Large intestine (tissue), 3 donors: ENCODE data around the gene TMIE. TPM values are rescaled to one million over a fixed set of nuclear protein-coding genes. Genes with fewer than 3 reads are reported as not detected.

Experiments
- DNase-seq, 2 donors: peaks; one replicate each; pipeline versions ENCODE4 v3.0.0 to v3.0.0-alpha.2; 2013
- H3K27ac ChIP-seq: one replicate; pipeline ENCODE4 v1.5.1; 2013; ENCODE audit warnings: low read length
- H3K27me3 ChIP-seq: 2 replicates; pipeline ENCODE4 v1.6.1; 2013; ENCODE audit warnings: low read length; ENCODE audit not compliant: control insufficient read depth, insufficient read depth
- H3K36me3 ChIP-seq: 2 replicates; pipeline ENCODE4 v1.6.1; 2013; ENCODE audit warnings: low read length; ENCODE audit not compliant: control insufficient read depth, insufficient read depth
- H3K4me1 ChIP-seq: one replicate; pipeline ENCODE4 v1.6.1; 2013; ENCODE audit warnings: low read length; ENCODE audit not compliant: control insufficient read depth, insufficient read depth
- H3K4me3 ChIP-seq: one replicate; pipeline ENCODE4 v1.5.1; 2013; ENCODE audit warnings: low read length
- H3K9me3 ChIP-seq: one replicate; pipeline ENCODE4 v1.6.1; 2013; ENCODE audit warnings: mild to moderate bottlenecking, low read depth, low read length, moderate library complexity; ENCODE audit not compliant: control insufficient read depth
- WGBS: methylation state at CpG from one replicate; pipeline ENCODE4 v1.1.5; 2013; ENCODE audit warnings: low lambda C conversion rate; ENCODE audit not compliant: insufficient coverage; 5-methylcytosine and 5-hydroxymethylcytosine counted together
- polyA plus RNA-seq: library from polyadenylated mRNA; unstranded; fragments of 120-200 nt; gene quantifications from one replicate; pipeline ENCODE4 v1.2.1, GENCODE V29; 2013

TMIE gene
- polyA plus RNA-seq, 1 donor: 0.78 TPM

- Histone ChIP-seq H3K27me3 (no peaks in the 10 kb centered on the region), H3K27ac (no peak overlapping the region), H3K9me3 (no peaks in the 10 kb centered on the region), H3K4me3 (no peak overlapping the region), H3K4me1 (peaks cover 31% of the 10 kb centered on the region), H3K36me3 (no peaks in the 10 kb centered on the region)
- DNase-seq: peak in 1 of 2 donors; percentile 36
- WGBS: no CpG with 5 or more reads among the region's 8 CpGs
Measured at GRCh38 chr3:46663591-46664135, 37.5 kb upstream of the TMIE start.

DNA sequence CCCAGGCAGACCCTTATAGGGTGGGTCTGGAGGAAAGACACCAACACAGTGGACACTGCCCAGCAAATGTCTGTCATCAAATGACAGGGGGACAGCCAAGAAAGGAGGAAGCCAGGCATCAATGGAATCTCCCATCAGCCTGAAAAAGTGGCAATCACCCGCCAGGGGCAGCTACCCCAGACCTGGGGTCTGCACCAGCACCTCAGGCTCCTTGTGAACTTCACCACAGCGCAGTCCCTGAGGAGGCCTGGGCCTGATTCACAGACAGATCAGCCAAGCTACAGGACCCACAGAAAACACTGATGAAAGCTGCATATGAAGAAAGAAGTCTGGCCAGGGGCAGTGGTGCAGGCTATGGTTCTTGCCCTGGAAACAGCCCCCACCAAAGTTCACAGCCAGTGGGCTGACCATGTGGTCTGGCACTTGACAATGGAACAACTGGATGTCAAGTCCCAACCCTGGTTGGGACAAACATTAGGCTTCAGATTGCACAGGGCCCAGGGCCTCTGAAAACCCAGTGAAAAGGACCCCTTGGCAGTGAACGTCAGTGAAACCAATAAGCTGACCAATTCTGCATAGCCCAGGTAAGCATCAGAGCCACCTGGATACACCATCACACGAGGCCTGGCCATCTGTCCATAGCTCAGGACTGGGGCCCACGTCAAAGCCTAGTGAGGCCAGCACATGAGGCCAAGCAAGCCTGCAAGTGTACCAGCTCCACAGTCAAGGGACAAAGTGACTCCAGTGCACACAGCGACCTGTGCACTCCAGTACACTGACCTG, 36.8 kb upstream of the TMIE start:
- no peak overlapping the region for H3K27ac ChIP-seq
- no peak overlapping the region for H3K4me3 ChIP-seq
- DNase-seq: no peak
- no CpG with 5 or more reads among the region's 6 CpGs for WGBS
- H3K9me3 ChIP-seq: no peaks in the 10 kb centered on the region
- H3K36me3 ChIP-seq: no peaks in the 10 kb centered on the region
- no peaks in the 10 kb centered on the region for H3K27me3 ChIP-seq
- peaks cover 36% of the 10 kb centered on the region for H3K4me1 ChIP-seq

DNA sequence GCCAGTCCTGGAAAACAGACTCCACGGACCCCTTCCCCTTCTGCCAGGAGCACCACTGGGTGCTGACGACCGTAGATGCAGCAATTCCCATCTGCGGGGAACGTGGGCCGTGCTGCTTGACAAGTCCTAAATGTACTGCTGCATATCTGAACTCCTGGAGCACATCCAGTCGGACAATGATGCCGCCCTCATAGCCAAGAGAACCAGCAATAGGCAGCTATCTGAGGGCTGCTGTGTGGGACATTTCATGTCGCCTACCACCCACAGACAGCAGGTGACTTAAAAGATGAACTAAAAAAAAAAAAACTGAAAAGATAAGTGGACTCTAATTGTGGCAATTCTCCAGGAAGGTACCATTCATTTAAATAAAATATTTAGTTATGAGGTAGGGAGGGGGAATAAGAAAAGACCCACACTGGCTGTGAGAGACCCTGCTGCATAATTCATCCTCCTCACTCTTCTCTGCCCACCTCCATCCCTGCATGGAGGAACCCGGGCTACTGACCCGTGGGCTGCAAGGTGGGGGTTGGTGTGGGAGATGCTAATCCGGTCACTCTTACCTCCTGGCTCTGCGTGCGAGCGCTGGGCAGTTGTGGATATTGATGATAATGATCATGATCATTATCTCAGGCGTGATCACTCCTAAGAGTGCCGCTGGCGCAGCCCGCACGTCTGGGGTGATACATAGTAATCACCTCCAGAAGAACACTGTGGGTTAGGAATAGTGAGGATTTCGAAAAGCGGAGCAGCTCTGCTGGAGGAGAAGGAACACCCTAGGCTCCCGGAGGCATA, 36.0 kb upstream of the TMIE start:
- DNase-seq: no peak
- H3K9me3 ChIP-seq: no peaks in the 10 kb centered on the region
- H3K4me3 ChIP-seq: no peak overlapping the region
- peaks cover 36% of the 10 kb centered on the region for H3K4me1 ChIP-seq
- H3K27me3 ChIP-seq: no peaks in the 10 kb centered on the region
- WGBS: no CpG with 5 or more reads among the region's 23 CpGs
- H3K27ac ChIP-seq: no peak overlapping the region
- H3K36me3 ChIP-seq: peaks cover 1% of the 10 kb centered on the region

- Histone ChIP-seq H3K27ac (no peak overlapping the region), H3K4me3 (no peak overlapping the region), H3K4me1 (peaks cover 36% of the 10 kb centered on the region), H3K36me3 (peaks cover 9% of the 10 kb centered on the region), H3K27me3 (no peaks in the 10 kb centered on the region), H3K9me3 (no peaks in the 10 kb centered on the region)
- DNase-seq: no peak
- WGBS: no CpG with 5 or more reads among the region's 9 CpGs
Measured at GRCh38 chr3:46665763-46666452, 35.3 kb upstream of the TMIE start.

DNA sequence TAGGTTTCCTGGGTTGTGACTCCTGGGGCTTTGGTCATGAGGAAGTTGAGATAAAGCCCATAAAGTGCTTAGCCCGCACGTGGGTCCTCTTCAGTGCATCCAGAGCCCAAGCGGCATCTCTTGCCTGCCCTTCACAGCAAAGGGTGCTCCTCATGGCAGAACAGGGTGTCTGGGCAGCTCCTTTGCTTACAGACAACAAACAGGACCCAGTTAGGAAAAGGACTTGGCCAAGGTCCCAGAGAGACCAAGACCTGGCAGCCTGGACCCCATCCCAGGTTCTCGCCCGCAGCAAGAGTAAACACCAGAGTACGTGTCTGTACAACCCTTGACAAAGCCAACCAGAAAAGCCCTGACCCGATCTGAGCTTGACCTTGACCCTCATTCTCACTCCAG, 34.7 kb upstream of the TMIE start:
- Histone ChIP-seq H3K4me1 (peaks cover 36% of the 10 kb centered on the region), H3K4me3 (no peak overlapping the region), H3K27me3 (no peaks in the 10 kb centered on the region), H3K9me3 (no peaks in the 10 kb centered on the region), H3K27ac (no peak overlapping the region), H3K36me3 (peaks cover 13% of the 10 kb centered on the region)
- peak; percentile 54 to 66 for DNase-seq
- WGBS: no CpG with 5 or more reads among the region's 7 CpGs

- H3K9me3 ChIP-seq: no peaks in the 10 kb centered on the region
- peaks cover 18% of the 10 kb centered on the region for H3K36me3 ChIP-seq
- H3K4me1 ChIP-seq: peaks cover 41% of the 10 kb centered on the region
- WGBS: no CpG with 5 or more reads among the region's 8 CpGs
- no peak overlapping the region for H3K27ac ChIP-seq
- DNase-seq: no peak
- no peaks in the 10 kb centered on the region for H3K27me3 ChIP-seq
- H3K4me3 ChIP-seq: no peak overlapping the region
Measured at GRCh38 chr3:46667061-46667621, 34.1 kb upstream of the TMIE start.

GRCh38 chr3:46667657-46668056, 33.5 kb upstream of the TMIE start:
- Histone ChIP-seq H3K4me3 (no peak overlapping the region), H3K27ac (no peak overlapping the region), H3K36me3 (peaks cover 18% of the 10 kb centered on the region), H3K4me1 (peaks cover 47% of the 10 kb centered on the region), H3K27me3 (no peaks in the 10 kb centered on the region), H3K9me3 (no peaks in the 10 kb centered on the region)
- no CpG with 5 or more reads among the region's 9 CpGs for WGBS
- DNase-seq: no peak

DNA sequence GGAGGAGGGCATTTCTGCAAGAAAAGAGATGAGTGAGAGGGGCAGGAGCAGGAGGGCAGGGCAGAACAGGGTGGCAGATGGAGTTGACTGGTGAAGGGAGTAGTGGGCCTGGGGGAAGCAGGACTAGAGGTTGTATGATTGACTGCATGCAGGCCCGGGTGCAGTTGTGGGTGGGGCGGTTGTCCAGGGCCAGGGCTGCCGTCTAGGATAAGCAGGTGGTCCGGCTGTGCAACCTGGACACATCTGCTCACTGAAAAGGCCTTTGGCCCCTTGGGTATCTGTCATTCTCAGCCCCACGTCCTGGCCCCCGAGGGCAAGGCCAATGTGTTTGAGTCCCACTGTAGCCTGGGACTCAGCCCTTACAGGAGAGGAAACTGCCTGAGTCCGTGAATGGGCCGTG, 33.1 kb upstream of the TMIE start:
- Histone ChIP-seq H3K4me3 (no peak overlapping the region), H3K27ac (peak overlapping the region; percentile 32), H3K36me3 (peaks cover 18% of the 10 kb centered on the region), H3K27me3 (no peaks in the 10 kb centered on the region), H3K4me1 (peaks cover 50% of the 10 kb centered on the region), H3K9me3 (no peaks in the 10 kb centered on the region)
- DNase-seq: no peak
- no CpG with 5 or more reads among the region's 8 CpGs for WGBS

- H3K27ac ChIP-seq: peak overlapping the region; percentile 32
- no peak for DNase-seq
- peaks cover 54% of the 10 kb centered on the region for H3K4me1 ChIP-seq
- H3K9me3 ChIP-seq: no peaks in the 10 kb centered on the region
- H3K27me3 ChIP-seq: no peaks in the 10 kb centered on the region
- peaks cover 18% of the 10 kb centered on the region for H3K36me3 ChIP-seq
- no peak overlapping the region for H3K4me3 ChIP-seq
- no CpG with 5 or more reads among the region's 2 CpGs for WGBS
Measured at GRCh38 chr3:46668591-46668990, 32.6 kb upstream of the TMIE start.
